Measurements from ENCODE around the gene COX6B1.
"Not testable (repeated sequence)": the region's sequence is repeated elsewhere in the genome, so short reads cannot be mapped to it uniquely, and the experiment has no call there.

The COX6B1 gene

GRCh38 chr19:35666251-35666913 is 18.3 kb downstream of the COX6B1 start, which contains the start of gene UPK1A:
Gene UPK1A (plus strand): TSS chr19:35666517. CDS start chr19:35666813, 296 bp downstream.
- DNase-seq, result no peak

DNA sequence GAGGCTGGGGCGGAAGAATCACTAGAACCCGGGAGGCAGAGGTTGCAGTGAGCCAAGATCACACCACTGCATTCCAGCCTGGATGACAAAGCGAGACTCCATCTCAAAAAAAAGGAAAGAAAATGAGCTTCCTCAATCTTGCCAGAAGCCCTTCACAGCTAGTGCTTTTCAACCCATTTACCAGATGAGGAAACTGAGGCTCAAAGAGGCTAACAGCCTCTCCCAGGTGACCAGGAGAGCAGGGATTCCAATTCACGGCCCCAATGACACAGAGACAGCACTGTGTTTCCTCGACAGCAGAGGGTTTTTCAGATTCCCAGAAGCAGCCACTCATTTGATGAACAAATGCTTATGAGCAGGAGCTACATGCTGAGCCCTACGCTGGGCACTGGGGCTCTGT is 21.4 kb downstream of the COX6B1 start:
- no peak for DNase-seq

DNA sequence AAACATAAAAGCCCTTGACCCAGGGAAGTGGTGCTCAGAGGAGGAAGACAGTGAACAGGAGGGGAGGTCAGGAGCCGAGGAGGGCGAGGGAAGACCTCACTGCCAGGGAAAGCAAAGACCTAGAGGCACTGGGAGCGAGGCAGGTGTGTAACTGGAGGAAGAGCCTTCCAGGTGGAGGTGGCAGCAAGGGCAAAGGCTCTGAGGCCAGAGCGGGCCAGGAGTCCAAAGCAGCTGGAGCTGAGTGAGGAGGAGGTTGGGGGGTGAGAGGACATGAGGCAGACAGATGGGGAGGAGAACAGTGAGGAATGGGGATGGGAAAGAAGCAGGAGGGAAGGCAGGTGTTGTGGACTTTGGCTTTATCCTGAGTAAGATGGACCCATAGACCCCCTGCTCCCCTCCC is 21.9 kb downstream of the COX6B1 start:
- no peak for DNase-seq

GRCh38 chr19:35670686-35671085 is 22.6 kb downstream of the COX6B1 start:
- DNase-seq, result no peak

DNA sequence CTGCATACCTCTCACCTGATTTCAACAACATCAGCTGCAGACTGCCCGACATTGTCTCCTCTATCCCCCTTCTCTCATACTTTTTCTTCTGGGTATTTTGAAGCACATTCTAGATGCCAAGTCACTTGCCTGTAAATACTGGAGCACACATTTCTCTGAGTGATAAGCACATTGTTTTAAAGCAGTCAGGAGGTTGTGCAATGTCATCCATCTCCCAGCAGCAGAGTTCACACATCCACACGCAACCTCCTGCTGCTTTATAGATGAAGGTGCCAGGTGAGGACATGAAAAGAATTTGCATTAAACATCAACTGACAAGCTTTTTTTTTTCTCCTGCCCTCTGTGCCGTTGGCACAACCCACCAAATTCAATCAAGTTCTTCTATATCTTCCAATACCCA is 23.7 kb downstream of the COX6B1 start:
- no peak for DNase-seq

DNA sequence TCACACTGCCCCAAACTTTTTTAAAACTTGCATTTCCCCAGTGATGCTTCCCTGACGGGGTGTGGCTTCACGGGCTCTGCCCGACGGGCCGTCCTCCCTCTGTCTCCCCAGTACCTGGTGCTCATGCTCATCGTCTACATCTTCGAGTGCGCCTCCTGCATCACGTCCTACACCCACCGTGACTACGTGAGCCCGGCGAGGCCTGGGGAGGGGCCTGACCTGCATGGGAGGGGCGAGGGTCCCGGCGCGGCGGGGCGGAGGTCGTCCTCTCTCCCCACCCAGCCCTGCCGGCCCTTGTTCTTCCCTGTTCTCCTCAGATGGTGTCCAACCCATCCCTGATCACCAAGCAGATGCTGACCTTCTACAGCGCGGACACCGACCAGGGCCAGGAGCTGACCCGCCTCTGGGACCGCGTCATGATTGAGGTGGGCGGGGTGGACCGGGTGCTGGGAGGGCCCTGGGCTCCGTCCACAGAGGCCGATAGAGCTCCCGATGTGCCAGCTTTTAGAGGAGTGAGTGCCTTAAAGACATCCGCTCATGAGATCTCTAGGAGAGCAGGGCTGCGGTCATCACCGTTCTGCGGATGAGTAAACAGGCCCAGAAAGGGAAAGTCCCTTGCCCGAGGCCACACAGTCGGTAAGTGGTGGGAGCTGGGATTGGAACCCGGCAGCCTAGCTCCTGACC is 25.1 kb downstream of the COX6B1 start:
- peak; percentile 72 for DNase-seq

- DNase-seq, result no peak
Measured at GRCh38 chr19:35675589-35676140, 27.5 kb downstream of the COX6B1 start.

DNA sequence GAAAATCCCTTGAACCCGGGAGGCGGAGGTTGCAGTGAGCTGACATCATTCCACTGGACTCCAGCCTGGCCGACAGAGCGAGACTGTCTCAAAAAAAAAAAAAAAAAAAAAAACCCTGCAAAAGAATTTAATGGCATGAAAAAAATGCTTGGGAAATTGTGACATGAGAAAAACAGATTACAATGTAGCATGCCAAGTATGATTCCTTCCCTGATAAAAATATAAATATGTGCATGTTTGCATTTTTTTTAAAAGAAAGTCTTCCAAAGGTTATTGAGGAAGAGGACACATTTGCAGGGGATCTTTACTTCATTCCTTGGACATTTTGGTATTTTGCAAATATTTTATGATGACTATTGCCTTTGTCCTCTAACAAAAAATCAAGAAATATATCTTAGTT is 41.7 kb downstream of the COX6B1 start:
- no peak for DNase-seq

DNA sequence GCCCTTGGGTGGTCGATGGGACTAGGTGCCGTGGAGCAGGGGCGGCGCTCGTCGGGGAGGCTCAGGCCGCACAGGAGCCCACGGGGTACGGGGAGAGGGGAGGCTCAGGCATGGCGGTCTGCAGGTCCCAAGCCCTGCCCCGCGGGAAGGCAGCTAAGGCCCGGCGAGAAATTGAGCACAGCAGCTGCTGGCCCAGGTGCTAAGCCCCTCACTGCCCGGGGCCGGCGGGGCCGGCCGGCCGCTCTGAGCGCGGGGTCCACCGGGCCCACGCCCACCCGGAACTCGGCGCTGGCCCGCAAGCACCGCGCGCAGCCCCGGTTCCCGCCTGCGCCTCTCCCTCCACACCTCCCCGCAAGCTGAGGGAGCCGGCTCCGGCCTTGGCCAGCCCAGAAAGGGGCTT is 43.0 kb downstream of the COX6B1 start:
- DNase-seq, result not testable (repeated sequence)

GRCh38 chr19:35692010-35692409 is 43.9 kb downstream of the COX6B1 start:
- DNase-seq, result no peak

GRCh38 chr19:35693422-35693821 is 45.3 kb downstream of the COX6B1 start:
- DNase-seq, result no peak

DNA sequence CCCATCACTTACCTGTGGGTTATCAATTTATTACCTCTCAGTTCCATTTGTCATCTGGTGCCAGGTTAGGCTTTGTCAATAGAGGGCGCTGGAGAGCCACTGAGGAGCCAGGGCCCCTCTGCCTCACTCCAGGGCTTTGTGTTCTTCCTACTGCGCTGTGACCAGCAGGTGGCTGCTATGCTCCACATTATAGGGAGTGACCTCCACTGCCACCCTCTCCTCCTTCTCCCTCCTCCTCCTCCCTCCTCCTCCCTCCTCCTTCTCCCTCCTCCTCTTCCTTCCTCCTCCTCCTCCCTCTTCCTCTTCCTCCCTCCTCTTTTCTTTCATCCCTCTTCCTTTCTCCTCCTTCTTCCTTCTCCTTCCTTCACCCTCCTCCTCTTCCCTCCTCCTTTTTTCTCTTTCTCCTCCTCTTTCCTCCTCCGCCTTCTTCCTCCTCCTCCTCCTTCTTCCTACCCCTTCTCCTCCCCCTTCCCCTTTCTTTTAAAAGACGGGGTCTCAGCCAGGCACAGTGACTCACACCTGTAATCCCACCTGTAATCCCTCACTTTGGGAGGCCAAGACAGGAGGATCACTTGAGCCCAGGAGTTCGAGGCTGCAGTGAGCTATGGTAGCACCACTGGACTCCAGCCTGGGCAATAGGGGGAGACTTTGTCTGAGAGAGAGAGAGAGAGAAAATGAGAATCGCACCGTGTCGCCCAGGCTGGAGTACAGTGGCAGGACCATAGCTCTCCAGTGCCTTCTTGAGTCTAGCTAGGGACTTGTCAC is 45.9 kb downstream of the COX6B1 start:
- peak; percentile 93 for DNase-seq

DNA sequence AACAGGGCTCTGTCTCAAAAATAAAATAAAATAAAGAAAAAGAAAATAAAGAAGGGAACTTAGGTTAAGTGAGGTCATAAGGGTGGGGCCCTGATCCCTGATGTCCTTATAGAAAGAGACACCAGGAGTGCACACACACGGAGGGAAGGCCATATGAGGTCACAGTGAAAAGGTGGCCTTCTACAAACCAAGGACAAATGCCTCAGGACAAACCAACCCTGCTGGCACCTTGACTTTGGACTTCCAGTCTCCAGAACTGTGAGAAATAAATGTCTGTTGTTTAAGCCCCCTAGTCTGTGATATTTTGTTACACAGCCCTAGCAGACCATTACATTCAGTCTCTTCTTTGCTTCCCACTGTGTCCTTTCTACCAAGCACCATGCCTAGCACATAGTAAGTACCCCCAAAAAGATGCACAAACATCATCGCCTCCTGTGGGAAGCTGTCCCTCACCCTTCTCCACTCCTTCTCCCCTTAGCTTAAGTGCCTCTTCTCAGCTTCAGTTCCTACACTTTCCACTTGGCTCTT is 47.8 kb downstream of the COX6B1 start:
- DNase-seq, result no peak

- no peak for DNase-seq
Measured at GRCh38 chr19:35696835-35697234, 48.7 kb downstream of the COX6B1 start.

DNA sequence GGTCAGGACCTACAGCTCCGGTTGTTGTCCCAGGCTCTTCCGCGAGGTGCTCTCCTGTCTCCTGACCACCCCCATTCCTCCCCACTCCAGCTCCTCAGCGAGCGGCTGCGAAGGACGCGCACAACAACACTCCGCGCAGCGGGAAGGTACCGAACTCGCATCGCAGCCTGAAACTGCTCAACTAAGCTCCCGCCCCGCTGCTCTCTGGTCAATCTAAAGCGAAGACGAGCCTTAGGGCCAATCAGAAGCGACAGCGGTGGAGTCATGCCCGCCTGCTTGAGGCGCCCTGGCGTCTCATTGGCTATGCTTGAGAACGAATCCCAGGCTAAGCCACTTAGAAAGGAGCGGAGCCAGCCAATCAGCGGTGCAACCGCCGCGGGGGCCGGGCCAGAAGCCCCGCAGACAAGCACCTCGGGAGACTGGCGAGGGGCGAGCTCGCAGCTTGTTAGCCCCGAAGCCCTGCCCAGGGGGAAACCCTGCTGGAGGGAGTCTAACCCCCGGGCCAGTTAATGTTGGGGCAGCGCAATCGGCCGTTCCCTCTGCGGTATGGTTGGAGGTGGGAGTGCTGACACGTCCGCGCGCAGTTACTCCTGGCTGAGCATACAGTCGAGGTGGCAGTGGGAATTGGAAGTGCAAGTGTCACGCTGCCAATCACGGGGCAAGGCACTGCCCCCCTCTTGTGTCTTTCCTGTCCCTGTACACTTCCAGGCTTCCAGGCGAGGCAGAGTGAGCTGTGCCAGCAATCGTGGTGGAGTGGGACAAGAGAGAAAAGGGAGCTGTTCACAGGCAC is 54.3 kb downstream of the COX6B1 start:
- DNase-seq, result peak; percentile 96

GRCh38 chr19:35703343-35703742 is 55.2 kb downstream of the COX6B1 start:
- DNase-seq, result no peak

DNA sequence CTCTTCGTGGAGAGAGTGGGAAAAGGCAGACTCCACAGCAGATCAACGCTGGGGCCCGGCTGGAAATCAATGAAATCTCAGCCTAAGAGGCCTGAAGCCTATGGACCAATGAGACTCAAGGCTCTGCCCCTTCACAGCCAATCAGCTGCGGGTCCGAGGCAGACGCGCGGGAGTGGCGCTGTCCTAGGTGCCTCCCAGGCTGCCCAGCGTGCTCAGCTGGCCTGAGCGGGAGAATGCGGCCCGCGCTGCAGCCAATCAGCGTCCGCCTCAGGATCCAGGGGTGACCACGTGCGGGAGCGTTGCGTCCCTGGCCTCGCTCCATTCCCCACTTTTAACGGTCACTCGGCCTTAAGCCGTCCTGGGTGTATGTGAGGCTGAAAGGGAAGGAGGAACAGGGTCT is 56.1 kb downstream of the COX6B1 start, which contains the start of gene ZBTB32:
Gene ZBTB32 (plus strand): TSS at position 341 of the 400 bp plus-strand sequence. CDS start 10,069 bp downstream, outside the sequence.
- peak; percentile 47 for DNase-seq

All from stimulated activated CD4-positive, alpha-beta T cell treated with anti-CD3 and anti-CD28 coated beads, Interleukin-15, amount 100 ng/mL, for 24 hours (primary cell).